ENCODE results near the gene FCN3. TPM values are rescaled to one million over a fixed set of nuclear protein-coding genes. Genes with fewer than 3 reads are reported as not detected.
A peak's percentile ranks its signal among the peaks of the same experiment; 100 is the strongest.

FCN3 gene
- total and polyA plus RNA-seq, 9 donors, result 0.20 to 1.7 (median 0.53) TPM; not detected in 2

DNA sequence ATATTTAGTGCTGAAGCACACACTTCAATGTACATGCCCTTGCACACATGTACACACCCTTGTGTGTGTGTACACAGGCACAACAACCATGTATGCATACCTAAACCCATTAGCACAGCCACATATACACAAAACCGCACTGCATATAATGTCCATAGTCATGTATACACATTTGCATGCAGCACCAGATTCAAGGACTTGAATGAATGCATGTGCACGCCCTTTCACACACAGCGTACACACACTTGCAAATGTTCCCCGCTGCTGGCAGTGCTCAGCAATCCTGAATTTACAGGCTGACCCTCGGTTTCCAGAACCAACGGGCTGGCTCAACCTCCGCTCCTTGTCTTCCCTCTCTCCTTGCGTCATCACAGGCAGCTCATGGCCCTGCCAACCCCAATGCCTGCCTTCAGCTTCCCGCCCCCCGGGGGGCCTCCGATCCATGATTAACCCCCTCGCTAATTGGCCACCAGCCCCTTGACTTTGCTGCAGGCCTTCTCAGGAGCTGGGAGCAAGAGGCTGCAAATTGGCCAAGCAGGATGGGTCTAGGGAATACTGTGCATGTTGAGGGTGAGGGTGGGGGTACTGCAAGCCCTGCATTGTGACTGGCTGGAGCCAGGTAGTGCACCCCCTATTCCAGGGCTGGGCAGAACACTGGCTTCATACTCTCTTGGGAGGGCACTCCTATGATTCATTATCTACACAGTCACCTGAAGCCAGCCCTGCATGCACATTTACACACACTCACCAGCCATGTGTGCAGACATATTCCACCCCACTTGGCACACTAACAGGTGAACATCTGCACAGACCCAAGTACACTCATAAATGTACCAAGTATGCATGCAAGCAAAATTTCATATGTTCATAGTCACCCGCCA lies 25.7 kb upstream of the FCN3 start:
- Histone ChIP-seq H3K9me3 (replicated peaks; ENCODE audit: control insufficient read depth, low read depth, low read length) (no peaks in the 10 kb centered on the region), H3K27me3 (ENCODE audit: control insufficient read depth, insufficient read depth, low read length) (no peaks in the 10 kb centered on the region), H3K36me3 (ENCODE audit: control insufficient read depth, insufficient read depth, low read length) (peaks cover 7% of the 10 kb centered on the region), H3K27ac (ENCODE audit: low read length) (no peak overlapping the region), H3K4me3 (ENCODE audit: low read length) (no peak overlapping the region), H3K4me1 (ENCODE audit: control insufficient read depth, insufficient read depth, low read length) (peaks cover 86% of the 10 kb centered on the region)
- 53% methylated on average over 9 of the region's 13 CpGs for WGBS (ENCODE audit: insufficient coverage)
- no peak for DNase-seq

DNA sequence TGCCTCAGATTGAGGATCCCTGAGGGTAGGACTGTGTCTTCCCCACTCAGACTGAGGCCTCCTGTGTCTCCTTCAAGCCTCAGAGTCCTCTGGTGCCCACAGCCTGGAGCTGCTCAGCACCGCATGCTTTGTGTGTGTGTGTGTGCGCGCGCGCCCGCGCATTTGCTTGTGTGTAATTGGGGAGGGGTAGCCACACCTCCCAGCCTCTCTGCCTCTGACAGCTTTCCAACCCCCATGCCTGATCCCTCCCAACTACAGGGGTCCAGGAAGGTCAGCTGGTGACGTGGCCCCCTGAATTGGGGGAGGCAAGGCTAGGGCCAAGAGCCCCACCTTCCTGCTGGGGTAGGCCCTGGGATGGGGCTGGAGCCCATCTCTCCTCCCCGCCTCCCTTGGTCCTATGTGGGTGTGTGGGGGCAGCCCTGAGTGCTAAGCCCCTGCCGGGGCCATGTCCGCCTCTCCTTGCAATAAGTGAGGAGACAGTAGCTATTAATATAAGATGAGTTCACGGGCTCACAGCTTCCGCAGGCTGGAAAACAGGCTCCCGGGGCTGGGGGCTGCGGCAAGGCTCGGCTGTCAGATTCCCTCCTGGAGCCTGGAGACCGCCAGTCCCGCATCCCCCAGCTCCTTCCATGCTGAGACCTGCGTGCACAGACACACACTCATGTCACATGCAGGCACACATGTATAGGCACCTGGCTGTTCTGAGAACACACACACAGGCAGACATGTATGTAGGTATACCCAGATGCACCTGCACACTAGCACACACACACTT lies 24.8 kb upstream of the FCN3 start:
- 41% methylated on average over 9 of the region's 19 CpGs for WGBS (ENCODE audit: insufficient coverage)
- peaks cover 85% of the 10 kb centered on the region for H3K4me1 ChIP-seq (ENCODE audit: control insufficient read depth, insufficient read depth, low read length)
- peaks cover 3% of the 10 kb centered on the region for H3K36me3 ChIP-seq (ENCODE audit: control insufficient read depth, insufficient read depth, low read length)
- no peaks in the 10 kb centered on the region for H3K27me3 ChIP-seq (ENCODE audit: control insufficient read depth, insufficient read depth, low read length)
- no peaks in the 10 kb centered on the region for H3K9me3 ChIP-seq (replicated peaks; ENCODE audit: control insufficient read depth, low read depth, low read length)
- no peak overlapping the region for H3K4me3 ChIP-seq (ENCODE audit: low read length)
- H3K27ac ChIP-seq (ENCODE audit: low read length), result peak overlapping the region; percentile 42
- no peak for DNase-seq

DNA sequence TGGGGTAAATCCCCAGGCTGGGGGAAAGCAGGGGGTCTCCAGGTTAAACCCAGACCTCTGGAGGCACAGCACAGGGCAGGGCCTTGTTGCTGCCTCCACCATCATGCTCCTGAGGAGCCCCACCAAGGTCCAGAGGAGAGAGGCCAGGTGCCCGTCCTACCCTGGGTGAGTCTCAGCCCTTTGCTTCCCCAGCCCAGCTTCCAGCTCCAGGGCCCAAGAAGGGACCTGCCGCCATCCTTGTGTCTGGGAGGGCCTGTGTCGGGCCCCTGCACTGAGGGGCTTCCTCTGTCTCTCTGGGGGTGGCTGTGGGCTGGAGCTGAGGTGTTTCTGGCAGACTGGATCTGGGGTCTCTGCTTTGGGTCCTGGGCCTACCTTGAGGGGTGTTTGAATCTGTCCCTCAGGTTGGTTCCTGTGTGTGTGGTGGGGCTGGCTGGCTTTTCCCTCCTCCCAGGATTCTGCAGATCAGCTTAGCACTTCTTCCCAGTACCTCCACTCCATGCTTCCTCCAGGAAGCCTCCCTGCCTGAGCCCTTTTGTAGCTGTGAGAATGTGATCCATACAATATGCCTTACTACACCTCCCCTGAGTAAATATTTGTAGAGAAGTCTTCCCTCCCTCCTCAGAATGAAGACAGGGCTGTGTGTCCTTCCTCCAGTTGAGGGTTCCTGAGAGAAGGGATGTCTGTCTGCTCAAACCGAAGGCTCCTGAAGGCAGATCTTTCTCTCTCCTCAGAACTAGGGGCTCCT lies 24.0 kb upstream of the FCN3 start:
- Histone ChIP-seq H3K36me3 (ENCODE audit: control insufficient read depth, insufficient read depth, low read length) (peaks cover 3% of the 10 kb centered on the region), H3K27me3 (ENCODE audit: control insufficient read depth, insufficient read depth, low read length) (no peaks in the 10 kb centered on the region), H3K4me3 (ENCODE audit: low read length) (no peak overlapping the region), H3K9me3 (replicated peaks; ENCODE audit: control insufficient read depth, low read depth, low read length) (no peaks in the 10 kb centered on the region), H3K4me1 (ENCODE audit: control insufficient read depth, insufficient read depth, low read length) (peaks cover 76% of the 10 kb centered on the region), H3K27ac (ENCODE audit: low read length) (peak overlapping the region; percentile 21)
- WGBS (ENCODE audit: insufficient coverage), result 92% methylated on average over 3 of the region's 4 CpGs
- DNase-seq, result no peak

DNA sequence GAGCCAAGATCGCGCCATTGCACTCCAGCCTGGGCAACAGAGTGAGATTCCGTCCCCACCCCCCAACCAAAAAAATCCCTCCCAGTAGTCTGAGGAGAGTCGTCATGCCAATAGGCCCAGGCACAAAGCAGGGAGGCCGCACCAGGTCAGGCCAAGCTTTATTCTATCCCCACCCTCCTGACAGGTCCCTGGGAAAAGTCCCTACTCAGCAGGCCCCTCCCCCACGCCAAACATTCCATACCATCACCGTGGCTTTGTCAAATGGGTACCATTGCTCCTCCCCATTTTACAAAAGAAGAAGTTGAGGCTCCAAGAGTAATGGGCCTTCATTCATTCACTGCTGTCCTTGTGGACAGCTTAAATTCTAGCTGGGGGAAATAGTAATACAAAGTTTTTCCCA lies 23.1 kb upstream of the FCN3 start:
- Histone ChIP-seq H3K27ac (ENCODE audit: low read length) (no peak overlapping the region), H3K4me3 (ENCODE audit: low read length) (no peak overlapping the region), H3K4me1 (ENCODE audit: control insufficient read depth, insufficient read depth, low read length) (peaks cover 72% of the 10 kb centered on the region), H3K36me3 (ENCODE audit: control insufficient read depth, insufficient read depth, low read length) (peaks cover 2% of the 10 kb centered on the region), H3K9me3 (replicated peaks; ENCODE audit: control insufficient read depth, low read depth, low read length) (no peaks in the 10 kb centered on the region), H3K27me3 (ENCODE audit: control insufficient read depth, insufficient read depth, low read length) (peaks cover under 1% of the 10 kb centered on the region)
- WGBS (ENCODE audit: insufficient coverage), result 80% methylated on average over 1 of the region's 7 CpGs
- DNase-seq, result no peak

DNA sequence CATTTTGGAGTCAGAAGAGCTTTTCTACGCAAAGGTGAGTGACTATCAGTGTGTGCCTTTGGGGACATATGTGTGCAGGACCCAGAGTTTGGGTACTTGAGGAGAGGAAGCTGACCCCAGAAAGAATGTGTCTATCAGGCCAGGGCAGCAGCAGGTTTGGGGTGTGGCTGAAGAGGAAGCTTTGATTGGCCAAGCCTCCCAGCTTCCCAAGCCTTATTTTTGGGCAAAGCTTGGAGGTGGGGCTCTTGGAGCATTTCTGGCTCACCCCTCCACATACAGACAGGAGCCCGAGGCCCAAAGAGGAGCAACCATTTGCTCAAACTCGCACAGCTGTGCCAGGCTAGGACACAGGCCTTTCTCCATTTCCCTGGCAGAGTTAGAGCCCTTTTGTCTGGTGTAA lies 22.5 kb upstream of the FCN3 start:
- Histone ChIP-seq H3K27me3 (ENCODE audit: control insufficient read depth, insufficient read depth, low read length) (peaks cover 2% of the 10 kb centered on the region), H3K9me3 (replicated peaks; ENCODE audit: control insufficient read depth, low read depth, low read length) (no peaks in the 10 kb centered on the region), H3K27ac (ENCODE audit: low read length) (no peak overlapping the region), H3K4me3 (ENCODE audit: low read length) (no peak overlapping the region), H3K4me1 (ENCODE audit: control insufficient read depth, insufficient read depth, low read length) (peaks cover 70% of the 10 kb centered on the region), H3K36me3 (ENCODE audit: control insufficient read depth, insufficient read depth, low read length) (no peaks in the 10 kb centered on the region)
- WGBS (ENCODE audit: insufficient coverage), result 71% methylated on average over 2 of the region's 3 CpGs
- DNase-seq, result no peak

DNA sequence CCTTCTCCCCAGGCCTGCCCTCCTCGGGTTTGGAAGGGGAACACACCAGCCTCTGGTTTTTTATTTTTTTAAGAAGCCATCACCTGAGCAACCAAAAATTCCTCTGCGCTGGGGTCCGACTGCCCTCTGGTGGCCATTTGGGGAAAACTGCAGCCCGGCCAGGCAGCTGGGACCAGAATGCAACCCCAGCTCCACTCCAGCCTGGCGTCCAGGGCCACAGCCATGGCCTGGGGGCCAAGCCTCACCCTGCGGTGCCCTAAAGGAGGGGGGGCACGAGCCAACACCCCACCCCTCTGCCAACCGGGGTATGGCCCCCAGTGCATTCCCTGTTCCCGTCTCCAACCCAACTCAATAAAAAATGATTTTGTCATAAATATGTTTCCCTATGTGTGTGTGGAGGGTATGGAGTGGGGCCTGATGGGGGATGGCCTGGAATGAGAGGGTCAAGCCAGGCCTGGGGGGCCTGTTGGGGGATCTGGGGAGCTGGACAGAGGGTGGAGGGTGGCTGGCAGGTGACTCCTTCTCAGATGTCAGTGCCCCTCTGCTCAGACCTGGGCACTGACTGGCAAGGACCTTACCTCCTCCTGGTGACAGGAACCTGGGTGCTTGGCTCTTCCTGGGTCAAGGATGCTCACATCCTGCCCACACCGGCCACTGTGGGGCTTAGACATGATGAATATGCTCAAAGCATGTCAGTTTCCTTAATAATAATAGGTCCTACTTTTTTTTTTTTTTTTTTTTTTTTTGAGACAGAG lies 21.0 kb upstream of the FCN3 start:
- peaks cover 74% of the 10 kb centered on the region for H3K4me1 ChIP-seq (ENCODE audit: control insufficient read depth, insufficient read depth, low read length)
- 0% methylated on average over 3 of the region's 10 CpGs for WGBS (ENCODE audit: insufficient coverage)
- H3K9me3 ChIP-seq (replicated peaks; ENCODE audit: control insufficient read depth, low read depth, low read length), result no peaks in the 10 kb centered on the region
- no peaks in the 10 kb centered on the region for H3K36me3 ChIP-seq (ENCODE audit: control insufficient read depth, insufficient read depth, low read length)
- H3K27ac ChIP-seq (ENCODE audit: low read length), result no peak overlapping the region
- DNase-seq, result peak; percentile 82
- H3K27me3 ChIP-seq (ENCODE audit: control insufficient read depth, insufficient read depth, low read length), result peaks cover 4% of the 10 kb centered on the region
- H3K4me3 ChIP-seq (ENCODE audit: low read length), result no peak overlapping the region

DNA sequence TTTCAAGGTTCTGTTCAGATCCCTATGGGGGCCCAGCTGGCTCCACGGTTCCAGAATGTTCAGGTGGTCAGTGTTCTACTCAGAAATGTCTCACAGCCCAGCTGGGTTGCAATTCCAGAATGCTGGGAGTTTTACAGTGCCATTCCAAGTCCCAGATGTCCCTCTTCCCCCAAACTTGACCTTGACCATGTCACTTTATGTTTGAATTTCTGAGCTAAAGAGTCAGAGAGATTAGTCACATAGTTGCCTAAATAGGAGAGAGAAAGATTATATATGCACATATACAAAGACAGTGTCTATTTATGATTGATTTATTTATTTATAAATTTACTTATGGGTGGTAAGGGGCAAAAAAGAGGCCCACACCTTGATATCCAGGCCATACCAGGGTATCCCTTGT lies 20.3 kb upstream of the FCN3 start:
- Histone ChIP-seq H3K9me3 (replicated peaks; ENCODE audit: control insufficient read depth, low read depth, low read length) (no peaks in the 10 kb centered on the region), H3K27me3 (ENCODE audit: control insufficient read depth, insufficient read depth, low read length) (peaks cover 7% of the 10 kb centered on the region), H3K36me3 (ENCODE audit: control insufficient read depth, insufficient read depth, low read length) (no peaks in the 10 kb centered on the region), H3K4me3 (ENCODE audit: low read length) (no peak overlapping the region), H3K27ac (ENCODE audit: low read length) (no peak overlapping the region), H3K4me1 (ENCODE audit: control insufficient read depth, insufficient read depth, low read length) (peaks cover 67% of the 10 kb centered on the region)
- 78% methylated on average over 1 of the region's 1 CpG for WGBS (ENCODE audit: insufficient coverage)
- DNase-seq, result no peak

DNA sequence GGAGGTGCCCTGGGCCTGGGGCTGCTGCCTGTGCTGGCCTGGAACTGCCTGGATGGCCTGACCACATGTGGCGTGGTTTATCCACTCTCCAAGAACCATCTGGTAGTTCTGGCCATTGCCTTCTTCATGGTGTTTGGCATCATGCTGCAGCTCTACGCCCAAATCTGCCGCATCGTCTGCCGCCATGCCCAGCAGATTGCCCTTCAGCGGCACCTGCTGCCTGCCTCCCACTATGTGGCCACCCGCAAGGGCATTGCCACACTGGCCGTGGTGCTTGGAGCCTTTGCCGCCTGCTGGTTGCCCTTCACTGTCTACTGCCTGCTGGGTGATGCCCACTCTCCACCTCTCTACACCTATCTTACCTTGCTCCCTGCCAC lies 19.6 kb upstream of the FCN3 start:
- no peaks in the 10 kb centered on the region for H3K9me3 ChIP-seq (replicated peaks; ENCODE audit: control insufficient read depth, low read depth, low read length)
- WGBS (ENCODE audit: insufficient coverage), result 96% methylated on average over 9 of the region's 9 CpGs
- H3K27ac ChIP-seq (ENCODE audit: low read length), result no peak overlapping the region
- peaks cover 9% of the 10 kb centered on the region for H3K27me3 ChIP-seq (ENCODE audit: control insufficient read depth, insufficient read depth, low read length)
- no peak overlapping the region for H3K4me3 ChIP-seq (ENCODE audit: low read length)
- peaks cover 61% of the 10 kb centered on the region for H3K4me1 ChIP-seq (ENCODE audit: control insufficient read depth, insufficient read depth, low read length)
- H3K36me3 ChIP-seq (ENCODE audit: control insufficient read depth, insufficient read depth, low read length), result no peaks in the 10 kb centered on the region
- DNase-seq, result no peak

DNA sequence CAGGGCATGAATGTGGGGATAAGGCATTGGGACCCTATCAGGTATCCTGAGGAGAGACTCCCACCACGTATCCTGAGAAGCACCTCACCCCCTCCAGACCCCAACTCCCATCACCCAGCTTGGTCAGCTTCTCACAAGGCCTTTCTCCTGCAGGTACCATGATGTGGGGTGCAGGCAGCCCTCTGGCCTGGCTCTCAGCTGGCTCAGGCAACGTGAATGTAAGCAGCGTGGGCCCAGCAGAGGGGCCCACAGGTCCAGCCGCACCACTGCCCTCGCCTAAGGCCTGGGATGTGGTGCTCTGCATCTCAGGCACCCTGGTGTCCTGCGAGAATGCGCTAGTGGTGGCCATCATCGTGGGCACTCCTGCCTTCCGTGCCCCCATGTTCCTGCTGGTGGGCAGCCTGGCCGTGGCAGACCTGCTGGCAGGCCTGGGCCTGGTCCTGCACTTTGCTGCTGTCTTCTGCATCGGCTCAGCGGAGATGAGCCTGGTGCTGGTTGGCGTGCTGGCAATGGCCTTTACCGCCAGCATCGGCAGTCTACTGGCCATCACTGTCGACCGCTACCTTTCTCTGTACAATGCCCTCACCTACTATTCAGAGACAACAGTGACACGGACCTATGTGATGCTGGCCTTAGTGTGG lies 19.1 kb upstream of the FCN3 start:
- 95% methylated on average over 12 of the region's 18 CpGs for WGBS (ENCODE audit: insufficient coverage)
- no peak for DNase-seq
- H3K27me3 ChIP-seq (ENCODE audit: control insufficient read depth, insufficient read depth, low read length), result peaks cover 9% of the 10 kb centered on the region
- H3K4me3 ChIP-seq (ENCODE audit: low read length), result no peak overlapping the region
- H3K27ac ChIP-seq (ENCODE audit: low read length), result no peak overlapping the region
- no peaks in the 10 kb centered on the region for H3K9me3 ChIP-seq (replicated peaks; ENCODE audit: control insufficient read depth, low read depth, low read length)
- H3K36me3 ChIP-seq (ENCODE audit: control insufficient read depth, insufficient read depth, low read length), result no peaks in the 10 kb centered on the region
- peaks cover 55% of the 10 kb centered on the region for H3K4me1 ChIP-seq (ENCODE audit: control insufficient read depth, insufficient read depth, low read length)
